ENCODE results near the gene KRT15.

KRT15 gene

GRCh38 chr17:41516830-41517283, 1.8 kb downstream of the KRT15 start:
- no peak overlapping the region for H3K27ac ChIP-seq
- no peaks in the 10 kb centered on the region for H3K36me3 ChIP-seq
- no peaks in the 10 kb centered on the region for H3K9me3 ChIP-seq (ENCODE audit: severe bottlenecking)
- DNase-seq = no peak
- no peak overlapping the region for H3K4me3 ChIP-seq (ENCODE audit: low read depth, low read length)
- TF ChIP-seq CTCF (IDR thresholded peaks at IDR 0.05; ENCODE audit: low read depth, low read length) = no peak
- H3K27me3 ChIP-seq (ENCODE audit: insufficient read depth, low read depth, severe bottlenecking) = no peaks in the 10 kb centered on the region

DNA sequence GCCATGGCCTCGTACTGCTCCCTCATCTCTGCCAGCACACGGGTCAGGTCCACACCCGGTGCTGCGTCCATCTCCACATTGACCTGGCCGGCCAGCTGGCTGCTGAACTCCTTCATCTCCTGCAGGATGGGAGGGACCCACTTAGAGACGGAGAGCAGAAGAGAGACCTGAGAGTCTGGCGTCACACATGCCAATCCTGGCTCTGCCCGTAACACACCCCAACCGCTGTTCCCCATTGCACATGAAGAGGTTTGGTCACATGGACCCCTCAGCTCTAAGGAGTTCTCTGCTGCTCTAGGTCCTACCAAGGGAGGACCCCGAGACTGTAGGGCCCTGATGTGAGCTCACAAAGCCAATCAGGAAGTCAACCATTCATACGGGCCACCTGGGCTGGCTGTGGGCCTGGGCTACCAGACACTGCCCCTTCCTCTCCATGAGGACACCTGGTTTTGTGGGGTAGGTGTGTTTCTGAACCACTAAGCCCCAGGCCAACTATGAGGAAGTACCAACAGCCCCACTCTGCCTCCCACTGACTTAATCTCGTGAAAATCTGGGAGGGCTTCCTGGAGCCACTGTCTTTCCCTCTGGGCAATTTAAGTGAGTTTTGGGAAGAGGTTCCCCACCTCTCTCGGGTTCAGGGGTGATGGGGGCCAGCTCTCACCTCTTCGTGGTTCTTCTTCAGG, 2.4 kb downstream of the KRT15 start:
- H3K36me3 ChIP-seq = no peaks in the 10 kb centered on the region
- no peak for TF ChIP-seq CTCF (IDR thresholded peaks at IDR 0.05; ENCODE audit: low read depth, low read length)
- no peak for DNase-seq
- no peak overlapping the region for H3K27ac ChIP-seq
- no peaks in the 10 kb centered on the region for H3K27me3 ChIP-seq (ENCODE audit: insufficient read depth, low read depth, severe bottlenecking)
- H3K4me3 ChIP-seq (ENCODE audit: low read depth, low read length) = no peak overlapping the region
- no peaks in the 10 kb centered on the region for H3K9me3 ChIP-seq (ENCODE audit: severe bottlenecking)

DNA sequence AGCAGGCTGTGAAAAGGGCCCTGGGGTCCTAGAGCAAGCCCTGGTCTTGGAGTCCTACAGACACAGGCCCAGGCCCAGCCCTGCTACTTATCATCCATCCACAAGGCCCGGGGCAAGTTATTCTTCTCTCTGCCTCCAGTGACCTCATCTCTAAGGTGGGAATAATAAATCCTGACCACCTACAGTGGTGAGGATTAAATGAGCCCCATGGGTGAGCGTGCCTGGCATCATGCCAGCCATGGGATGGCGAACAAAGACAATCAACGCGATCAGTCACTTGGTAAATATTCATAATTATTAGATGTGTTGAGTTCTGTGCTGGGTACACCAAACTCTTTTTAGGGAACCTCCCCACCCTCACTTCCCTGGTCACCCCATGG, 5.5 kb downstream of the KRT15 start:
- Histone ChIP-seq H3K9me3 (ENCODE audit: severe bottlenecking) (no peaks in the 10 kb centered on the region), H3K4me3 (ENCODE audit: low read depth, low read length) (no peak overlapping the region), H3K27me3 (ENCODE audit: insufficient read depth, low read depth, severe bottlenecking) (no peaks in the 10 kb centered on the region), H3K27ac (no peak overlapping the region), H3K36me3 (no peaks in the 10 kb centered on the region)
- TF ChIP-seq CTCF (IDR thresholded peaks at IDR 0.05; ENCODE audit: low read depth, low read length) = no peak
- no peak for DNase-seq

DNA sequence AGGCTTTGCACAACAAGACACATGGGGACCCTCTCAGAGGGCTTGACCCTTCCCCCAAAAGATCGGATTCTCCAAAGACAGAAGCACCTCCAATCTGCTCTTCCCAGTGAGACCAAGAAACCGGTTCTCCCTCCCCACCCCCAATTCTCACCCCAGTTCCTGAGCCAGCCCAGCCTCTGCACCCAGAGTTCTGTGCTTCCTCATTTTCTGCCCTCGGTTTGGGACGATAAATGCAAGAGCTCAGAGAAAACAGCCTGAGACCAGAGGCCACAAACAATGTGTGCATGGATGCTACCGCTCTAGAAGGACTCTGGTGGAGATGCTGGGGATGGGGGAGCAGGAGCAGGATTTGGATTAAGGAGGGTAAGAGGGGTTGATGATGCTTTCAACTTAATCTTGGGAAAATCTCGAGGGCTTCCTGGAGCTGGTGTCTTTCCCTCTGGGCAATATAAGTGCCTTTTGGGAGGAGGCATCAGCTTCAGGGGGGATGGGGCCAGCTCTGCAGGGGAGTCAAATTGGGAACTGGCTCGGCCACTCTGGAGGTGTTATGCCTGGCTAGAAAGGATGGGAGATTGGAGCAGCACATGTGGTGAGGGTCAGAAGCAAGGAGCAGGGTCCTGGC, 6.0 kb downstream of the KRT15 start:
- Histone ChIP-seq H3K36me3 (no peaks in the 10 kb centered on the region), H3K9me3 (ENCODE audit: severe bottlenecking) (no peaks in the 10 kb centered on the region), H3K4me3 (ENCODE audit: low read depth, low read length) (no peak overlapping the region), H3K27me3 (ENCODE audit: insufficient read depth, low read depth, severe bottlenecking) (no peaks in the 10 kb centered on the region), H3K27ac (no peak overlapping the region)
- no peak for DNase-seq
- no peak for TF ChIP-seq CTCF (IDR thresholded peaks at IDR 0.05; ENCODE audit: low read depth, low read length)

DNA sequence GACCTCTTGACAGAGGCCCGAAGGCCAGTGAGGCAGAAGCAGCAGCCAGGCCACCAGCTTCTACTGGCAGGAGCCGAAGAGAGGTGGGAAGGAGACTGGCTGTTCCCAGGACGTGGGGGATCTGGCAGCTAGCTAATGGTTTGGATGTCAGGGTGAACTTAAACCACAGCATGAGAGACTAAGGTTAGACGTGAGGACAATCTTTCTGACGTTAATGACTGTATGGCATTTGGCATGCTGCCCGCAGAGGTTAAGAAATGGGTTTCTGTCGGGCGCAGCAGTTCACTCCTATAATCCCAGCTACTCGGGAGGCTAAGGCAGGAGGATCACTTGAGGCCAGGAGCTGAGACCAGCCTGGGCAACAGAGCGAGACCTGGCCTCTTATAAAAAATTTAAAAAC, 7.0 kb downstream of the KRT15 start:
- no peaks in the 10 kb centered on the region for H3K36me3 ChIP-seq
- H3K27me3 ChIP-seq (ENCODE audit: insufficient read depth, low read depth, severe bottlenecking) = no peaks in the 10 kb centered on the region
- no peaks in the 10 kb centered on the region for H3K9me3 ChIP-seq (ENCODE audit: severe bottlenecking)
- H3K4me3 ChIP-seq (ENCODE audit: low read depth, low read length) = no peak overlapping the region
- H3K27ac ChIP-seq = no peak overlapping the region
- TF ChIP-seq CTCF (IDR thresholded peaks at IDR 0.05; ENCODE audit: low read depth, low read length) = no peak
- DNase-seq = no peak
